EH (cell line): Measurements from ENCODE around the gene CEP152.
A peak's percentile ranks its signal among the peaks of the same experiment; 100 is the strongest.

Experiments
- DNase-seq: peaks from one replicate; pipeline ENCODE4 v3.0.0-alpha.2; 2015; ENCODE audit warnings: low read depth

The CEP152 gene

DNA sequence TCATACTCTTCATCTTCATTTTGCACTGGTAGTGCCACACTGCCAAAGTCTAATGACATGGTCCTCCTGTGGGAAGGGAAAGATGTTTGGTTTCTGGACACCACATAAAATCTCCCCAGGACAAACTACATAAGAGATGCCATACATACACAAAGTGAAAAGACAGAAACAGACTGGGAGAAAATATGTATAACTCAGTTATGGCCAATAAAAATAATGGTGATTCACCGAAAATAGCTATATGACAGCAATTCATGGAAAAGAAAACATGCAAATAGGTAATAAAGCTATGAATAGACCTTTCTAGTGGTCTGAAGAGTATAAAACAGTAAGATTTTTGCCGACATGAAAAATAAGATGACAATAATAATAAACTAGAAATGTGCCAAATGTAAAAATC, 5.3 kb downstream of the CEP152 start:
- DNase-seq = peak; percentile 6

- no peak for DNase-seq
Observed at GRCh38 chr15:48803877-48804276, 7.0 kb downstream of the CEP152 start.

- peak; percentile 93 for DNase-seq
Observed at GRCh38 chr15:48802867-48803266, 8.0 kb downstream of the CEP152 start.

DNA sequence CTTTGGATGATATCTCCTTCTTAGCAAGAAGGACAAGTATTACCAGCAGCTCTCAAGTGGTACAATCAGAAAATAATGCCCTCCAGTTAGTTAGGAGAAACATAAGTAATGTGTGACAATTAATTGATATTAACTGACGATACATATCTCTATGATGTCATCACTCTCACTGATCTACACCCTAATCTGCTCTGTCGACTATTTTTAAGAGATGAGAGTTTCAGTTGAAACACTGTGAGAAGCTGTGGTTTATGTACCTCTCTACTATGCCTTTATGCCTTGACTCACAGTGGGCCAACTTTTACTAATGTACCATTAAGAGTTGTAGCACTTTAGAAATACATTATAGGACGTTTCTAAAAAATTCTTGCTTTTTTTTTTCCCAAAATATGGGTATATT, 8.6 kb downstream of the CEP152 start:
- no peak for DNase-seq

DNA sequence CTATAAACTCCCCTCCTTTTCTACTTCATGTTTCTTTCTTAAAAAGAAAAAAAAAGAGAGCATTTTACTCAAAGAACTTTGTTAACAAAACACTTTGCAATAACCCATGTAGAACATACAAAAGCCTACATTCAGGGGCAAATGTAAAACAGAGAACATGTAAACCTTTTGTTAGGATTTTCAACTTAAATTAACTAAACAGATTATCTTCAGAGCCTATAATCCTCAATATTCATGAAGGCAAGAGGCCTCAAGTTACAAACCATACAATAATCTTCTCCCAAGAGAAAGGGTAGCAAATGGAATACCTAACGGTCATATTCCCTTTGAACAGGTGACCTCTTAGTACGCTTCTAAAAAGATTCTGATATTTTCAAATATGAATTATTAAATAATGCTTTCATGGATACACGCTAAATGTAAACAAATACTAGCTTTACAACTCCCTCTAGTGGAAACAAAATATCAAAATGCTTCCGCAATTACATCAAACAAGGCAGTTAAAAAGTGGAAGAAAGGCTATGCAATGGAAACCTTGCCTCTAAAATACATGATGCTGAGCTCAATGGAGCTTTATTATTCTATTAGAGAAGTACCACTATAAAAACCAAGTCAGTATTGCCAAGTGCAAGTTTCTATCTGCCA, 9.9 kb downstream of the CEP152 start:
- DNase-seq = peak; percentile 38

DNA sequence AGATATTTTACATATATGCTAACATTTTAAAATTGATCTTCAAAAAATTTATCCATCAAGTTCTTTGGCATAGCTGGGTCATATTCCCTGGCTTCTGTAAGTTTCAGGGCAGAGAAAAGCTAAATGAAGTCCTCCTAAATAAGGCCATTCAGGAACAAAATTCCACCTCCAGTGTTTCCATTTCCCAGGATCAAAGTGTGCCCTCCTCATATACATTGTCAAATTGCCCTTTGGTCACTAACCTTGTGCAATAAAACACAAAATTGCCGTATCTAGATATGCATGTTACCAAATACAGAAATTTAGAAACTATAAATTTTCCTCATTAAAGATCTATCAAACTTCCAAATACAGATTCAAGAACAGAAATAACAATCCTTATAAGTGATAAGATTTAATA, 10.6 kb downstream of the CEP152 start:
- DNase-seq = no peak

DNA sequence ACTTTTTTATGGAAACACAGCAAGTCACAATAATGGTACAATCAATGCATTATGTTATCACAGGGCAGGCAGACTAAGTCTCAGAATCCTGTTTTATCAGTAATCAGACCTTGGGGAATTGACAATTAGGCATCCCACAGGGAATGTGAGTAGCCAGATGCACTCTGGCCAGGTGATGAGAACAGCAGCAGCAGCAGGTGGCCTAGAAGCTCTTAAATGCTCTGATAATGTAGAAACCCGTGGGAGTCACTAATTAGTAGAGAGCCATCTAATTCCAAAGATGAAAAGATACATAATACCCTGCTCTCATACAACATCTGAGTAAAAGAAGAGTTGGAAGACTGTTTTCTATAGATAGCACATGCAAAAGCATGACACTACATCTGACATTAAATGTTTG, 12.6 kb downstream of the CEP152 start:
- no peak for DNase-seq

GRCh38 chr15:48796930-48797329, 13.9 kb downstream of the CEP152 start:
- DNase-seq = peak; percentile 64

DNA sequence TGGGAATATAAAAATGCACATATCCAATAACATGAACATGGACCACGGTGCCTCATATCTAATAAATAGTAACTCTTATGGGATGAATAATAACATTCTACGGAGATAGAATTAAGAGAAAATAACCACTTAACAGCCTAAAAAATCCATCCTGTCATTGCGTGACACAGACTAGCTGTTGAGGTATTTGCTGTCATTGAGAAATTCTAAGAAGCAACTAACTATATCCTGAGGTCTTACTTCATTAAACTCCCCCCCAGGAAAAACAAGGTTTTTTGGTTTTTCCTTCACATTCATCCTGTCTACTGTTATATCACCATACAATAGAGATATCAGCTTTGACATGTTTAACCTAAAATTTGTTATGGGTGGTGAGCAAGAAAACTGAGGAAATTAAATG, 14.3 kb downstream of the CEP152 start:
- DNase-seq = no peak

DNA sequence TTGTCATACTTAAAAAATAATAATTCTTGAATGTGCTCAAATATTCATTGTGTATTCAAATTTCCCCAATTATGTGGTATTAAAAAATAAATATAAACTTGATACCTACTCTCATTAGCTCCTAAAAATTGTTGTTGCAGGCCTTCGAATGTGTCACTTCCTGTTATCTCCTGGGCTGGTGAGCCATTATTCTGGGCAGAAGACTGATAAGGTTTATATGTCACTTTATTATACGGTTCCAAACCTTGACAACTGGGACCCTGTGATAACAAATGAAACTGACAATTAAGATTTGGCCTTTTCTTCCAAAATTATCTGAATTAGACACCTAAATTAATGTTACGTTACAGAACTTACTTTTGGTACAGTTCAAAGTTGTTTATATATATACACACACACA, 15.0 kb downstream of the CEP152 start:
- DNase-seq = no peak

GRCh38 chr15:48794697-48795134, 16.2 kb downstream of the CEP152 start:
- DNase-seq = peak; percentile 50

DNA sequence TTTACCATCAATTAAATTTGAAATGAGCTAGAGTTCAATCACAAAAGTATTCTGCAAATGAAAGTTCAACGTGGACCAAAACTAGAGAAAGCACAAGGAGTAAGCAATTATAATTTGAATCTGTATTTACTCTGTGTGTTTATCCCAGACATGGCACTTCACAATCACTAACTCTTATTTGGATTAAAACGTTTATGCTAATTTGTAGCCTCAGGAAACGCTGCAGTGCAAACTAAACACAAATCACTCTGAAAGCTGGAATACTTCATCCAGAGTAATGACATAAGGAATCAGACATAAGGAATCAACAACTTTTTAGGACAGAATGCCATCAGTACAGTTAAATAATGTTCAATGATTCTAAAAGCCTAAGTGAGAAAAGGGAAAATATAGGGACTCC, 18.5 kb downstream of the CEP152 start:
- DNase-seq = no peak

DNA sequence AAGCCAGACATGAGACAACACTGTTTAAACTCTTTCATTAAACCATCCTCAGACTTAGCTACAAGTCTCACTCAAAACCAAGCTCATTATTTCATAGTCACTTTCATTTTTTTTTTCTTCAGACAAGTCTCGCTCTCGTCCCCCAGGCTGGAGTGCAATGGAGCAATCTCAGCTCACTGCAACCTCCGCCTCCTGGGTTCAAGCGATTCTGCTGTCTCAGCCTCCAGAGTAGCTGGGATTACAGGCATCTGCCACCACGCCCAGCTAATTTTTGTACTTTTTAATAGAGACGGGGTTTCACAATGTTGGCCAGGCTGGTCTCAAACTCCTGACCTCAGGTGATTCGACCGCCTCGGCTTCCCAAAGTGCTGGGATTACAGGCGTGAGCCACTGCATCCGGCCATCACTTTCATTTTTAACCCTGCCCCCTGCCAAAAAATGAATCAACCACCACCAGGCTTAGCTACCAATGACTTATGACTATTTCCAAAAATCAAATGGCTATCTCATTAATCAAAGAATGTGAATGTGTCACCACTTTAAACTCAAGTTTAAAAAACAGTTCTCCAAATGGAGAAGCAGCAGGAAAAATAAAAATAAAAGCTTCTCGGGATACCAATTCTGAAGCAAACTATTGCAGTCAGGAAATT, 20.3 kb downstream of the CEP152 start:
- peak; percentile 55 for DNase-seq

DNA sequence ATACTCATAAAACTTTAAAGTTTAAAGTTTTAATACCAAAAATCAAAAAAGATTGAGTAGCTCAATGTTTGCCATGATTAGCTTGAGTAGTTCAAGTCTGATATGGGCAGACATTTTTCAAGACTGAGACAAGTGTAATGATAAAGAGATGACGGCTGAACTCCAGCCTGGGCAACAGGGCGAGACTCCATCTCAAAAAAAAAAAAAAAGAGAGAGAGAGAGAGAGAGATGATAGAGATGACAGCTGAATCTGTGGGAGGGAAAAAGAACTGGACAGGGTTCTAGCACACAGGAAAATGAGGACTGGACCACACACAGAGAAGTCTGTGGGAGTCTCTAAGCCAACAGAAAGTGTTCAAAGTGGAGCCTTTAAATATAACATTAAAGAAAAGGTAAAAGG, 25.2 kb downstream of the CEP152 start:
- DNase-seq = no peak

GRCh38 chr15:48785195-48785594, 25.7 kb downstream of the CEP152 start:
- DNase-seq = no peak

DNA sequence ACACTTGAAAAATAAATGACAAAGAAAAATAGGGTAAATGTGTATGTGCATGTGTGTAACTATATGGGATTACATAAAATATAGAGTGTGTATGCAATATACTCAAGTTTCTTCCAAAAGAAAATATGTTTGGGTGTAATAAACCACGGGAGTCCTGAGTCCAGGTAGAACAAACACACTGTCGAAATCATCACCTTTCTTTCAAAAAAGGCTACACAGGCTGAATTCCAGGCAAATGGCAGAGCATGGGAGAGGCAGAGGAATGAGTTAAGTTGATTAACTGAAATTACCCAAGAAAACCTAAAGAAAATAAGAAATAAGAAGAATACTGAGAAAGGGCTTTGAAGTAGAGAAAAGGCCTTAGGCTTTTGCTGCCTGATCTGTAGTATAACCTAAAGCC, 26.1 kb downstream of the CEP152 start:
- DNase-seq = no peak

GRCh38 chr15:48782911-48783310, 28.0 kb downstream of the CEP152 start:
- no peak for DNase-seq

GRCh38 chr15:48781481-48782081, 29.3 kb downstream of the CEP152 start:
- no peak for DNase-seq

- DNase-seq = no peak
Observed at GRCh38 chr15:48781017-48781416, 29.9 kb downstream of the CEP152 start.

GRCh38 chr15:48778331-48778730, 32.5 kb downstream of the CEP152 start:
- no peak for DNase-seq

- peak; percentile 70 for DNase-seq
Observed at GRCh38 chr15:48777645-48778330, 33.1 kb downstream of the CEP152 start.

GRCh38 chr15:48775546-48775945, 35.3 kb downstream of the CEP152 start:
- no peak for DNase-seq

DNA sequence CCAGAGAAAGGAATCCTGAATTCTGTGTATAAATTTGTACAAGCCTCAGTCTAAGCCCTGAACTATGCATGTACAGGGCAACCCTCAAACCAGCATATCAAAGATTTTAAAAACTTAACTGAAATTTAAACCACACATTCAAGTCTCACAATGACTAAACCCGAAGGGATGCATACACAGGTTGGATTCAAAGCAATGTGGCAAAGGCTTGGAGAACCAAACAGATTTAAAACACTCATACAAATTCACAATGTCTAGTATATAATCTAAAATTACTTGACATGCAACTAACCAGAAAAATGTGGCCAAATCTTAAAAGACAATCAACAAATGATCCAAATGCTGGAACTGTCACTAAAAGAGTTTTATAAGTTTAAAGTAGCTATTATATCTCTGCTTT, 36.4 kb downstream of the CEP152 start:
- DNase-seq = peak; percentile 30
